ENCODE data around the gene AFF2. TPM values are rescaled to one million over a fixed set of nuclear protein-coding genes. Genes with fewer than 3 reads are reported as not detected.

The AFF2 gene
- total RNA-seq, result 0.18 and 0.65 TPM in 2 replicates

DNA sequence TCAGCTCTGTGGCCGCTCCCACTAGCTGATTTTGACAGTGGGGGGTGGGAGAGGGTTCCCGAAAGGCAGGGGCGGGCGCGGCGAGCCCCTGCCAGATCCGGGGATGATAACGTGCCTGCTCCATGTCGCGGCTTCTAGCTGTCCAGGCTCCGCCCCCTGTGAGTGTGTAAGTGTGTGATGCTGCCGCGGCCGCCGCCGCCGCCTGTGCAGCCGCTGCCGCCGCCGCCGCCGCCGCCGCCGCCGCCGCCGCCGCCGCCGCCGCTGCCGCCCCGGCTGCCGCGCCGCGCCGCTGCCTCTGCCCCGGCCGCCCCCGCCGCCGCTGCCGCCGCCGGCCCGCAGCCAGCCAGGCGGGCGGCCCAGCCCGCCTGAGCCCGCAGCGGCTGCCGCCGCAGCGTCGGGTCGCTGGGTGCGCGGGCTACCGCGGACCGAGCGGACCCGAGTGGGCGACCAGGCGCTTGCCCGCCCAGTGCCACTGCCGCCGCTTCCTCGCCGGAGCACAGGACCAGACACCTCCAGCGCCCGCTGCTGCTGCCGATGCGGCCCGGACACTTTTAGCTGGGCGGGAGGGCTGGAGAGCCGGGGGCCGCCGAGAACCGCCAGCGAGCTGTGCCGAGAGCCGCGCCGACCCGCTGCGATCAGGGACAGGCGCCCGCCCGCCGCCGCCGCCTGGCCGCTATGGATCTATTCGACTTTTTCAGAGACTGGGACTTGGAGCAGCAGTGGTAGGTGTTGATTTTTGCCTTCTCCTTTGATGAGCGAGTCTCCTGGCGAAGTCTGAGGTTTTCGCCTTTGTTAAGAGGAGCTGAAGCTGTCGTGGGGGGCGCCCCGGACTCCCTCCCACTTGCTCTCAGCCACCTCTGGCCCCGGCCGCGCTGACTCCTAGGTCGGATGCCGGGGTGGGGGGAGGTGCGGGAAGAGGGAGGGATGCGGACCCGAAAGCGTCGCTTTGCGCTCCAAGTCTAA, at the start of gene AFF2:
AFF2 (plus strand) TSS at position 195 of the 963 bp plus-strand sequence; CDS start at position 676, 481 bp downstream.

All from cardiac atrium fibroblast (primary cell).